CD4-positive, alpha-beta T cell treated with Interleukin-21 for 1 hour (primary cell): ENCODE measurements around the gene YAE1.
A peak's percentile ranks its signal among the peaks of the same experiment; 100 is the strongest.

ENCODE experiments used
- DNase-seq: peaks from one replicate; pipeline ENCODE4 v3.0.0-alpha.2; 2020

Gene YAE1

GRCh38 chr7:39557911-39558310 lies 8.3 kb upstream of the YAE1 start:
- DNase-seq = no peak

GRCh38 chr7:39560408-39560807 lies 5.8 kb upstream of the YAE1 start:
- no peak for DNase-seq

- no peak for DNase-seq
These were observed 5.2 kb upstream of the YAE1 start for GRCh38 chr7:39560997-39561396.

- no peak for DNase-seq
These were observed 666 bp upstream of the YAE1 start for GRCh38 chr7:39565538-39565937.

GRCh38 chr7:39567294-39567693 lies 1.1 kb downstream of the YAE1 start:
- DNase-seq = no peak

- DNase-seq = no peak
These were observed 8.6 kb downstream of the YAE1 start for GRCh38 chr7:39574673-39575349.

GRCh38 chr7:39577229-39577874 lies 11.1 kb downstream of the YAE1 start:
- DNase-seq = no peak

- peak; percentile 81 for DNase-seq
These were observed 14.1 kb downstream of the YAE1 start for GRCh38 chr7:39580149-39580874.

GRCh38 chr7:39582536-39582935 lies 16.3 kb downstream of the YAE1 start:
- no peak for DNase-seq

GRCh38 chr7:39583539-39583938 lies 17.3 kb downstream of the YAE1 start:
- DNase-seq = no peak

GRCh38 chr7:39587393-39587792 lies 21.2 kb downstream of the YAE1 start:
- no peak for DNase-seq

- DNase-seq = no peak
These were observed 22.2 kb downstream of the YAE1 start for GRCh38 chr7:39588416-39588815.

GRCh38 chr7:39589323-39590111 lies 23.3 kb downstream of the YAE1 start:
- peak; percentile 73 for DNase-seq

- no peak for DNase-seq
These were observed 26.4 kb downstream of the YAE1 start for GRCh38 chr7:39592586-39592985.

GRCh38 chr7:39594988-39595620 lies 28.9 kb downstream of the YAE1 start:
- DNase-seq = no peak

- DNase-seq = no peak
These were observed 36.1 kb downstream of the YAE1 start for GRCh38 chr7:39602351-39602750.

- no peak for DNase-seq
These were observed 37.7 kb downstream of the YAE1 start for GRCh38 chr7:39603924-39604323.

GRCh38 chr7:39605087-39605486 lies 38.9 kb downstream of the YAE1 start:
- DNase-seq = no peak

- DNase-seq = no peak
These were observed 40.1 kb downstream of the YAE1 start for GRCh38 chr7:39606352-39606751.

GRCh38 chr7:39606941-39607340 lies 40.7 kb downstream of the YAE1 start:
- DNase-seq = no peak

- no peak for DNase-seq
These were observed 41.7 kb downstream of the YAE1 start for GRCh38 chr7:39607865-39608264.

GRCh38 chr7:39608278-39608677 lies 42.1 kb downstream of the YAE1 start:
- DNase-seq = no peak
